GM18951 (cell line): ENCODE measurements around the gene APC.
"Not testable (repeated sequence)": the region's sequence is repeated elsewhere in the genome, so short reads cannot be mapped to it uniquely, and the experiment has no call there.

ENCODE experiments used
- POLR2A ChIP-seq: IDR thresholded peaks from 4 replicates; pipeline ENCODE4 v1.6.1; 2011; ENCODE audit warnings: mild to moderate bottlenecking; ENCODE audit not compliant: insufficient read length, insufficient read depth; ENCODE audit errors: extremely low read depth
- in situ Hi-C: fragments of 300-500 bp; cut with MboI; formaldehyde crosslinking; loops from one replicate; pipeline ENCODE4 v1.12.0; 2022; ENCODE audit warnings: low sequenced_read_pairs, mixed read lengths, inconsistent platforms; ENCODE audit not compliant: unreplicated experiment

APC gene

DNA sequence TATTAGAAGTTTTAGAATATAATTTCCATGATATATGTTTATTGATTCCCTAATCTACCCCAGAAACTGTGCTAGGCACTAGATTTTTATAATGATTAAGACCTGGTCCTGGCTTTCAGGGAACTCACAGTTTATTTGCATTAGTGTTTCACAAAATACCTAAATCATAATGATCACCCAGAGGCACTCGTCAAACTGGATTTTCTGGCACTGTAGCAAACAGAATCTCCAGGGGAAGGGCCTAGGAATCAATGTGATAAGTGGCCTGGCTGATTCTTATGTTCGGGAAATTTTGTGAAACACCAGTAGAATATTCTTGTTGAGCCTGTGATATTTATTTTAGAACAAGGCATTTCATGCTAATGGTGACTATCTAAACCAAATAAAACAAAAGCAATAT, 86.0 kb downstream of the APC start:
- in situ Hi-C loops, result no loop called here
- TF ChIP-seq POLR2A, result no peak

- in situ Hi-C loops, result no loop called here
- no peak for TF ChIP-seq POLR2A
Observed at GRCh38 chr5:112824197-112824596, 86.5 kb downstream of the APC start.

- TF ChIP-seq POLR2A, result no peak
- in situ Hi-C loops, result no loop called here
Observed at GRCh38 chr5:112830378-112830777, 92.7 kb downstream of the APC start.

- in situ Hi-C loops, result no loop called here
- TF ChIP-seq POLR2A, result no peak
Observed at GRCh38 chr5:112833971-112834370, 96.3 kb downstream of the APC start.

DNA sequence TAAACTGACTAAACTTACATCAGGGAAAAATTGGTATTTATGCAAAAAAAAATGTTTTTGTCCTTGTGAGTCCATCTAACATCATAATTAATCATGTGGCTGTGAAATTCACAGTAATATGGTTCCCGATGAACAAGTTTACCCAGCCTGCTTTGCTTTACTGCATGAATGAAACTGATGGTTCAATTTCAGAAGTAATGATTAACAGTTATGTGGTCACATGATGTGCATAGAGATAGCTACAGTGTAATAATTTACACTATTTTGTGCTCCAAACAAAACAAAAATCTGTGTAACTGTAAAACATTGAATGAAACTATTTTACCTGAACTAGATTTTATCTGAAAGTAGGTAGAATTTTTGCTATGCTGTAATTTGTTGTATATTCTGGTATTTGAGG, 106.8 kb downstream of the APC start:
- TF ChIP-seq POLR2A, result no peak
- in situ Hi-C loops, result no loop called here

- in situ Hi-C loops, result no loop called here
- no peak for TF ChIP-seq POLR2A
Observed at GRCh38 chr5:112846556-112846955, 108.9 kb downstream of the APC start.

GRCh38 chr5:112847306-112847705, 109.6 kb downstream of the APC start:
- TF ChIP-seq POLR2A, result no peak
- in situ Hi-C loops, result no loop called here

GRCh38 chr5:112848116-112848811, 110.6 kb downstream of the APC start:
- TF ChIP-seq POLR2A, result no peak
- in situ Hi-C loops, result no loop called here

- no peak for TF ChIP-seq POLR2A
Observed at GRCh38 chr5:112849912-112850311, 112.2 kb downstream of the APC start.

GRCh38 chr5:112854651-112855050, 117.0 kb downstream of the APC start:
- no peak for TF ChIP-seq POLR2A
- in situ Hi-C loops, result no loop called here

More at GRCh38 chr5:112849912-112850311, 112.2 kb downstream of the APC start:
- in situ Hi-C loops, result no loop called here

DNA sequence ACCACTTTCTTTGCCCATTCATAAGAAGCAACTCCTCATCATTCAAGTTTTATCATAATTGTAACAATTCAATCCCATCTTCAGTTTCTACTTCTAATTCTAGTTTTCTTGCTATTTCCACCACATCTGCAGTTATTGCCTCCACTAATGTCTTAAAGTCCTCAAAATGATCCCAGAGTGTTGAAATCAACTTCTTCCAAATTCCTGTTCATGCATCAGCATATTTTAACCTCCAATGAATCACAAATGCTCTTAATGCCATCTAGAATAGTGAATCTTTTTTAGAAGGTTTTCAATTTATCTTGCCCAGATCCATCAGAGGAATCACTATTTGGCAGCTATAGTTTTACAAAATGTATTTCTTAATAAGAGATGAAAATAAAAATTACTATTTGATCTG, 120.2 kb downstream of the APC start:
- in situ Hi-C loops, result no loop called here
- no peak for TF ChIP-seq POLR2A

GRCh38 chr5:112860571-112860928, 122.9 kb downstream of the APC start:
- in situ Hi-C loops, result not testable (repeated sequence)

DNA sequence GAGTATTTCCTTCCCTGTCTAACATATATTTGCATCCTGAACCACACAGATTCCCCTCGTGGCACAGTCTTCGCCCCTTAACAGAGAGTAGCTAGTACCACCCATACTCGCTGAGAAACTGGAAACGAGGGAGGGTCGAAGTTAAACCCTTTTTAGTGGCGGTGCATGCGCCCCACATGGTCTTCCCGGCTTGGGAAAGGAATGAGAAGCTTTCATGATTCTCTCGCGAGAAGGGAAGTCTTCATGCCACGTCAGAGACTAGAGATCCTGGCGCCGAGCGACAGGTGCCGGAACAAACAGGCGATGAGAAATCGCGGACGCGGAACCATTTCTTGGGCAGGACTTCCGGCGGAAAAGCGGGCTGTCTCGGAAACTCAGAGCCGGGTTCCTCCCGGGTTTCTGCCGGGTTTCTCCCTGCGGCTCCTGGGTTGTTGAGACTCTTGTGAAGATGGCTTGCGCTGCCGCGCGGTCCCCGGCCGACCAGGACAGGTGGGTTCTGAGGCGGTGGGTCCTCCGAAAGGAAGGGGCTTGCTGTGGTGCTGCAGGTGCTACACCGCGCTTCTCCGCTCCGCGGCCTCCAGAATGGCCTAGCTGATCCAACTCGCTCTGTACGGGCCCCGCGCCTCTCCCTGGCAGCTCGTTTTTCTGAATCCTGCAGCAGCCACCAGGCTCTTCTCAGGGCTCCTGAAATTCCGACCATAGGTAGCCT, 123.4 kb downstream of the APC start, which contains the start of gene SRP19:
Gene SRP19 (plus strand): TSS at position 359 of the 709 bp plus-strand sequence. CDS start 90 bp downstream, at position 449.
- peak; percentile 85 for TF ChIP-seq POLR2A
- in situ Hi-C loops, result no loop called here

- no peak for TF ChIP-seq POLR2A
- in situ Hi-C loops, result no loop called here
Observed at GRCh38 chr5:112861638-112861985, 123.9 kb downstream of the APC start.

DNA sequence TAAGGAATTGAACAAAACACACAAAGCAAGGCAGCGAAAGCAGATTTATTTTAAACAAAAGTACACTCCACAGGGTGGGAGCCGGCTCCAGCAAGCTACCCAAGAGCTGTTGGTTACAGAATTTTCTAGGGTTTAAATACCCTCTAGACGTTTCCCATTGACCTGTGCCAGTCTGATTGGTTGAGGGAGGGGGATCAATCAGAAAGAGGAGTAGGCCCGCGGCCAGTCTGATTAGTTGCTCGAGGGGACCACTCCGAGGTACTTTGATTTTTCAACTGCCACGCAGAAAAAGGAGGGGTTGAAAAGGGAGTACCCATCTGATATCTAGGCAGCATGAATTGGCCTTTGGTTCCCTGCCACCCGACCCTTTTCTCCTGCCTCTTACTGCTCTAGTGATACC, 124.4 kb downstream of the APC start:
- no peak for TF ChIP-seq POLR2A
- in situ Hi-C loops, result no loop called here

- in situ Hi-C loops, result no loop called here
- no peak for TF ChIP-seq POLR2A
Observed at GRCh38 chr5:112863549-112863948, 125.9 kb downstream of the APC start.
